Right lobe of liver (tissue), 6 donors: ENCODE measurements around the gene RPP38. TPM values are rescaled to one million over a fixed set of nuclear protein-coding genes. Genes with fewer than 3 reads are reported as not detected.

ENCODE experiments used
- ATAC-seq, 4 donors: fragments of 200-7000 bp; cut with Tn5 transposase; one replicate each; pipeline ENCODE4 v1.9.1; 2020; ENCODE audit warnings: mild to moderate bottlenecking in 4 of 4, moderate library complexity in 4 of 4
- DNase-seq, 3 donors: peaks; one replicate each; pipeline ENCODE4 v3.0.0-alpha.2; 2020
- H3K27ac ChIP-seq, 3 donors: fragments of 200-600 bp; one replicate each; pipeline ENCODE4 v1.8.0; 2022
- H3K27me3 ChIP-seq, 2 donors: fragments of 200-600 bp; one replicate each; pipeline ENCODE4 v1.8.0; 2022
- H3K36me3 ChIP-seq, 4 donors: fragments of 200-600 bp; sonication (generic) in 1 of 4; one replicate each; pipeline versions ENCODE4 v1.5.1 to v1.8.0; 2017 to 2022; ENCODE audit warnings: control low read depth in 1 of 4
- H3K4me1 ChIP-seq, 4 donors: fragments of 200-600 bp; sonication (generic) in 1 of 4; one replicate each; pipeline versions ENCODE4 v1.5.1 to v1.8.0; 2017 to 2022; ENCODE audit warnings: control low read depth in 1 of 4
- H3K4me3 ChIP-seq, 3 donors: fragments of 200-600 bp; one replicate each; pipeline ENCODE4 v1.8.0; 2022
- H3K9me3 ChIP-seq, 4 donors: fragments of 200-600 bp; sonication (generic) in 1 of 4; one replicate each; pipeline versions ENCODE4 v1.5.1 to v1.8.0; 2017 to 2022; ENCODE audit warnings: control low read depth in 1 of 4
- CTCF ChIP-seq, 4 donors: fragments of 200-600 bp in 3 of 4; fragments of 450-650 bp in 1 of 4; IDR thresholded peaks; one replicate each; pipeline versions ENCODE4 v1.5.1 to v1.8.0; 2016 to 2022; ENCODE audit warnings: antibody characterized with exemption in 4 of 4, mild to moderate bottlenecking in 2 of 4
- POLR2A ChIP-seq: fragments of 450-650 bp; IDR thresholded peaks from one replicate; pipeline ENCODE4 v1.6.1; 2017; ENCODE audit warnings: antibody characterized with exemption, mild to moderate bottlenecking
- WGBS: methylation state at CpG from one replicate; pipeline ENCODE4 v1.1.6; 2018; ENCODE audit warnings: low coverage, low lambda C conversion rate; ENCODE audit not compliant: insufficient coverage; ENCODE audit errors: missing lambda C conversion rate; 5-methylcytosine and 5-hydroxymethylcytosine counted together
- intact Hi-C, 2 donors: fragments of 100-400 bp; cut with DNase I; formaldehyde crosslinking; loops; one replicate each; pipeline versions ENCODE4 v1.11.2 to v1.14.1; 2022
- long read RNA-seq: library from polyadenylated mRNA; unstranded; transcript quantifications from one replicate; pipeline ENCODE4 v2.0.0, GENCODE V29; 2019
- total RNA-seq, 6 experiments: library from RNA; depleted of rRNA in 2 of 6; stranded (reverse); fragments of >200 nt in 2 of 6; fragmentation: NEBNext Ultra II Directional in 3 of 6; extraction: Animal tissue kit (Norgen Biotek cat#: 25700) in 3 of 6; gene quantifications; one replicate each; pipeline versions ENCODE4 v1.1.0 to v1.2.4, GENCODE V29; 2016 to 2023
- donor health status: DM: no; HTN: yes; CAD: no.
- donor health status: DM: no; HTN: no; CAD: no.
- donor health status: DM: no; HTN: no; CAD: no.
- donor health status: DM: no; HTN: yes; CAD: no.
- donor health status: DM: no; HTN: yes; CAD: no.

Gene RPP38, protein sequence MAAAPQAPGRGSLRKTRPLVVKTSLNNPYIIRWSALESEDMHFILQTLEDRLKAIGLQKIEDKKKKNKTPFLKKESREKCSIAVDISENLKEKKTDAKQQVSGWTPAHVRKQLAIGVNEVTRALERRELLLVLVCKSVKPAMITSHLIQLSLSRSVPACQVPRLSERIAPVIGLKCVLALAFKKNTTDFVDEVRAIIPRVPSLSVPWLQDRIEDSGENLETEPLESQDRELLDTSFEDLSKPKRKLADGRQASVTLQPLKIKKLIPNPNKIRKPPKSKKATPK
- 1 to 10 TPM; 5.4 to 9.4 (median 6.9) TPM for total RNA-seq
- long read RNA-seq, partial matches to known transcripts, result 0 of 5 reads
- long read RNA-seq, other reads (novel, unspliced or antisense), result 1 of 5 reads

GRCh38 chr10:15097011-15097812, at the start of gene RPP38:
Gene RPP38, plus strand, starts transcription at chr10:15097355. Its CDS starts 5,960 bp downstream, at chr10:15103315.
- DNase-seq (peak; percentile 97 to 98 (median 97)), ATAC-seq (peak; percentile 93 to 95 (median 94))
- intact Hi-C loops, result no loop called here

GRCh38 chr10:15049533-15049932, 47.6 kb upstream of the RPP38 start:
- DNase-seq (no peak), ATAC-seq (no peak)
- intact Hi-C loops, result no loop called here
- H3K9me3 ChIP-seq, result no peaks in the 10 kb centered on the region
- H3K36me3 ChIP-seq, result no peaks in the 10 kb centered on the region
- TF ChIP-seq POLR2A, result no peak
- TF ChIP-seq CTCF (IDR thresholded peaks at IDR 0.05), result no peak
- H3K27me3 ChIP-seq, result no peaks in the 10 kb centered on the region
- no peak overlapping the region for H3K4me3 ChIP-seq
- no peak overlapping the region for H3K27ac ChIP-seq
- H3K4me1 ChIP-seq, result no peaks in the 10 kb centered on the region

More at GRCh38 chr10:15097011-15097812, at the start of gene RPP38:
- peaks cover 0 to 14% (median 6%) of the 10 kb centered on the region in 4 donors for H3K4me1 ChIP-seq
- H3K27ac ChIP-seq, result peak within 1 kb of the TSS; percentile 88 to 92 (median 89)
- peaks cover 0 to 2% (median under 1%) of the 10 kb centered on the region in 4 donors for H3K36me3 ChIP-seq
- no peaks in the 10 kb centered on the region for H3K9me3 ChIP-seq
- peak within 1 kb of the TSS; percentile 84 to 99 (median 91) for H3K4me3 ChIP-seq
- no peaks in the 10 kb centered on the region for H3K27me3 ChIP-seq
- 0% methylated on average over 9 of the region's 84 CpGs for WGBS
- TF ChIP-seq POLR2A, result peak; percentile 83
- TF ChIP-seq CTCF (IDR thresholded peaks at IDR 0.05), result no peak

GRCh38 chr10:15052121-15052520, 45.0 kb upstream of the RPP38 start:
- DNase-seq (no peak), ATAC-seq (no peak)
- H3K36me3 ChIP-seq, result no peaks in the 10 kb centered on the region
- intact Hi-C loops, result no loop called here
- no peaks in the 10 kb centered on the region for H3K27me3 ChIP-seq
- TF ChIP-seq CTCF (IDR thresholded peaks at IDR 0.05), result no peak
- TF ChIP-seq POLR2A, result no peak
- H3K4me1 ChIP-seq, result no peaks in the 10 kb centered on the region
- 79% methylated on average over 7 of the region's 7 CpGs for WGBS
- H3K27ac ChIP-seq, result no peak overlapping the region
- no peaks in the 10 kb centered on the region for H3K9me3 ChIP-seq
- no peak overlapping the region for H3K4me3 ChIP-seq

- intact Hi-C loops, result no loop called here
- H3K36me3 ChIP-seq, result no peaks in the 10 kb centered on the region
- no peak overlapping the region for H3K27ac ChIP-seq
- TF ChIP-seq POLR2A (no peak), CTCF (IDR thresholded peaks at IDR 0.05) (no peak)
- 82% methylated on average over 3 of the region's 3 CpGs for WGBS
- no peak overlapping the region for H3K4me3 ChIP-seq
- H3K4me1 ChIP-seq, result no peaks in the 10 kb centered on the region
- ATAC-seq (no peak), DNase-seq (no peak)
- H3K27me3 ChIP-seq, result no peaks in the 10 kb centered on the region
- no peaks in the 10 kb centered on the region for H3K9me3 ChIP-seq
Observed at GRCh38 chr10:15053061-15053460, 44.1 kb upstream of the RPP38 start.
